H1 (cell line): Measurements from ENCODE around the gene SLK. TPM values are rescaled to one million over a fixed set of nuclear protein-coding genes. Genes with fewer than 3 reads are reported as not detected.

Source experiments
- CHD1 ChIP-seq: IDR thresholded peaks from 2 replicates; pipeline ENCODE4 v1.6.1; 2012; ENCODE audit warnings: low read depth, low read length, improper control_type of control experiment
- CREB1 ChIP-seq: IDR thresholded peaks from 2 replicates; pipeline ENCODE4 v1.6.1; 2012; ENCODE audit warnings: inconsistent platforms
- GABPA ChIP-seq: IDR thresholded peaks from 2 replicates; pipeline ENCODE4 v1.6.1; 2011; ENCODE audit warnings: mild to moderate bottlenecking, low read length, moderate library complexity, borderline replicate concordance; ENCODE audit not compliant: insufficient read depth
- JUN ChIP-seq: IDR thresholded peaks from 2 replicates; pipeline ENCODE4 v1.6.1; 2011; ENCODE audit warnings: low read depth, mild to moderate bottlenecking, improper control_type of control experiment, low read length
- SUZ12 ChIP-seq: fragments of 200-600 bp; sonication (generic); IDR thresholded peaks from 2 replicates; pipeline ENCODE4 v1.6.1; 2012; ENCODE audit warnings: mild to moderate bottlenecking, inconsistent platforms, low read length, moderate library complexity, mixed read lengths
- USF2 ChIP-seq: IDR thresholded peaks from 2 replicates; pipeline ENCODE4 v1.6.1; 2011; ENCODE audit warnings: low read length, improper control_type of control experiment
- polyA plus RNA-seq, 7 experiments: library from polyadenylated mRNA; depleted of rRNA in 3 of 7; stranded (reverse) in 5 of 7; unstranded in 2 of 7; fragments of >200 nt in 5 of 7; fragments of 200-250 nt in 2 of 7; gene quantifications; 1 replicate in 5 of 7; 2 replicates in 1 of 7; 4 replicates in 1 of 7; pipeline versions ENCODE4 v1.2.1 to v1.2.3, GENCODE V29; 2011 to 2013; ENCODE audit warnings: missing spikeins in 2 of 7, mixed read lengths in 2 of 7
- total RNA-seq: library from RNA; stranded (reverse); fragmentation: NEBNext Ultra II Directional; extraction: Animal tissue kit (Norgen Biotek cat#: 25700); gene quantifications from 2 replicates; pipeline ENCODE4 v1.2.1, GENCODE V29; 2021
- TF ChIP-seq, protein P1 (sequence below): fragments of 300-600 bp; sonication (generic); IDR thresholded peaks from 2 replicates; pipeline ENCODE4 v1.7.1; 2012; ENCODE audit warnings: low read length, moderate library complexity, mild to moderate bottlenecking, inconsistent platforms; ENCODE audit not compliant: insufficient replicate concordance

The SLK gene
- total and polyA plus RNA-seq, 2 of the 8 experiments (the other 6 are each of a cell fraction or from before 2014, with no cell fraction given): 2.7 to 18.3 TPM

GRCh38 chr10:103919648-103920025 lies 47.3 kb upstream of the SLK start (continued):
- TF ChIP-seq, protein P1, sequence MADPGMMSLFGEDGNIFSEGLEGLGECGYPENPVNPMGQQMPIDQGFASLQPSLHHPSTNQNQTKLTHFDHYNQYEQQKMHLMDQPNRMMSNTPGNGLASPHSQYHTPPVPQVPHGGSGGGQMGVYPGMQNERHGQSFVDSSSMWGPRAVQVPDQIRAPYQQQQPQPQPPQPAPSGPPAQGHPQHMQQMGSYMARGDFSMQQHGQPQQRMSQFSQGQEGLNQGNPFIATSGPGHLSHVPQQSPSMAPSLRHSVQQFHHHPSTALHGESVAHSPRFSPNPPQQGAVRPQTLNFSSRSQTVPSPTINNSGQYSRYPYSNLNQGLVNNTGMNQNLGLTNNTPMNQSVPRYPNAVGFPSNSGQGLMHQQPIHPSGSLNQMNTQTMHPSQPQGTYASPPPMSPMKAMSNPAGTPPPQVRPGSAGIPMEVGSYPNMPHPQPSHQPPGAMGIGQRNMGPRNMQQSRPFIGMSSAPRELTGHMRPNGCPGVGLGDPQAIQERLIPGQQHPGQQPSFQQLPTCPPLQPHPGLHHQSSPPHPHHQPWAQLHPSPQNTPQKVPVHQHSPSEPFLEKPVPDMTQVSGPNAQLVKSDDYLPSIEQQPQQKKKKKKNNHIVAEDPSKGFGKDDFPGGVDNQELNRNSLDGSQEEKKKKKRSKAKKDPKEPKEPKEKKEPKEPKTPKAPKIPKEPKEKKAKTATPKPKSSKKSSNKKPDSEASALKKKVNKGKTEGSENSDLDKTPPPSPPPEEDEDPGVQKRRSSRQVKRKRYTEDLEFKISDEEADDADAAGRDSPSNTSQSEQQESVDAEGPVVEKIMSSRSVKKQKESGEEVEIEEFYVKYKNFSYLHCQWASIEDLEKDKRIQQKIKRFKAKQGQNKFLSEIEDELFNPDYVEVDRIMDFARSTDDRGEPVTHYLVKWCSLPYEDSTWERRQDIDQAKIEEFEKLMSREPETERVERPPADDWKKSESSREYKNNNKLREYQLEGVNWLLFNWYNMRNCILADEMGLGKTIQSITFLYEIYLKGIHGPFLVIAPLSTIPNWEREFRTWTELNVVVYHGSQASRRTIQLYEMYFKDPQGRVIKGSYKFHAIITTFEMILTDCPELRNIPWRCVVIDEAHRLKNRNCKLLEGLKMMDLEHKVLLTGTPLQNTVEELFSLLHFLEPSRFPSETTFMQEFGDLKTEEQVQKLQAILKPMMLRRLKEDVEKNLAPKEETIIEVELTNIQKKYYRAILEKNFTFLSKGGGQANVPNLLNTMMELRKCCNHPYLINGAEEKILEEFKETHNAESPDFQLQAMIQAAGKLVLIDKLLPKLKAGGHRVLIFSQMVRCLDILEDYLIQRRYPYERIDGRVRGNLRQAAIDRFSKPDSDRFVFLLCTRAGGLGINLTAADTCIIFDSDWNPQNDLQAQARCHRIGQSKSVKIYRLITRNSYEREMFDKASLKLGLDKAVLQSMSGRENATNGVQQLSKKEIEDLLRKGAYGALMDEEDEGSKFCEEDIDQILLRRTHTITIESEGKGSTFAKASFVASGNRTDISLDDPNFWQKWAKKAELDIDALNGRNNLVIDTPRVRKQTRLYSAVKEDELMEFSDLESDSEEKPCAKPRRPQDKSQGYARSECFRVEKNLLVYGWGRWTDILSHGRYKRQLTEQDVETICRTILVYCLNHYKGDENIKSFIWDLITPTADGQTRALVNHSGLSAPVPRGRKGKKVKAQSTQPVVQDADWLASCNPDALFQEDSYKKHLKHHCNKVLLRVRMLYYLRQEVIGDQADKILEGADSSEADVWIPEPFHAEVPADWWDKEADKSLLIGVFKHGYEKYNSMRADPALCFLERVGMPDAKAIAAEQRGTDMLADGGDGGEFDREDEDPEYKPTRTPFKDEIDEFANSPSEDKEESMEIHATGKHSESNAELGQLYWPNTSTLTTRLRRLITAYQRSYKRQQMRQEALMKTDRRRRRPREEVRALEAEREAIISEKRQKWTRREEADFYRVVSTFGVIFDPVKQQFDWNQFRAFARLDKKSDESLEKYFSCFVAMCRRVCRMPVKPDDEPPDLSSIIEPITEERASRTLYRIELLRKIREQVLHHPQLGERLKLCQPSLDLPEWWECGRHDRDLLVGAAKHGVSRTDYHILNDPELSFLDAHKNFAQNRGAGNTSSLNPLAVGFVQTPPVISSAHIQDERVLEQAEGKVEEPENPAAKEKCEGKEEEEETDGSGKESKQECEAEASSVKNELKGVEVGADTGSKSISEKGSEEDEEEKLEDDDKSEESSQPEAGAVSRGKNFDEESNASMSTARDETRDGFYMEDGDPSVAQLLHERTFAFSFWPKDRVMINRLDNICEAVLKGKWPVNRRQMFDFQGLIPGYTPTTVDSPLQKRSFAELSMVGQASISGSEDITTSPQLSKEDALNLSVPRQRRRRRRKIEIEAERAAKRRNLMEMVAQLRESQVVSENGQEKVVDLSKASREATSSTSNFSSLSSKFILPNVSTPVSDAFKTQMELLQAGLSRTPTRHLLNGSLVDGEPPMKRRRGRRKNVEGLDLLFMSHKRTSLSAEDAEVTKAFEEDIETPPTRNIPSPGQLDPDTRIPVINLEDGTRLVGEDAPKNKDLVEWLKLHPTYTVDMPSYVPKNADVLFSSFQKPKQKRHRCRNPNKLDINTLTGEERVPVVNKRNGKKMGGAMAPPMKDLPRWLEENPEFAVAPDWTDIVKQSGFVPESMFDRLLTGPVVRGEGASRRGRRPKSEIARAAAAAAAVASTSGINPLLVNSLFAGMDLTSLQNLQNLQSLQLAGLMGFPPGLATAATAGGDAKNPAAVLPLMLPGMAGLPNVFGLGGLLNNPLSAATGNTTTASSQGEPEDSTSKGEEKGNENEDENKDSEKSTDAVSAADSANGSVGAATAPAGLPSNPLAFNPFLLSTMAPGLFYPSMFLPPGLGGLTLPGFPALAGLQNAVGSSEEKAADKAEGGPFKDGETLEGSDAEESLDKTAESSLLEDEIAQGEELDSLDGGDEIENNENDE: no peak
- no peak for TF ChIP-seq CHD1
- no peak for TF ChIP-seq CREB1
- no peak for TF ChIP-seq SUZ12
- TF ChIP-seq USF2: no peak
- no peak for TF ChIP-seq GABPA
- TF ChIP-seq JUN: no peak
